Measurements from ENCODE around the gene ZBTB21.

The ZBTB21 gene

DNA sequence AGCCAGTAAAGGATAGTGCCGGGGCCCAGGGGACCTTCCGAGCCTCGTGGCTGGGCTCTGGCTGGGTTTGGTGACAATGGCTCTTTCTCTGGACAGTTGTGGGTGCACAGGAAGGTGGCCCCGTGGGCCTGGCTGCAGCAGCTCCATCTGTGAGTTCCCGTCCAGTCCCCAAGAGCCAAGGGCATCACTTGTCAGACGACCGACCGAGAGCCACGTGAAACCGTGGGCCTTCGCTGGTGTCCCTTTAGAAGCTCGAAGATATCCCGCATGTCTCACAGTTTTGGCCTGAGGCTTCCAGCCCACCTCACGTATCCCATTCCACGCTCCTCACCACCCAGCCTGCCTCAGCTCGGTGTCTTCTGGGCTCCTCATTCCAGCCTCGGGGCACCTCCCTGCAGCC, 33.8 kb upstream of the ZBTB21 start:
- no peak for TF ChIP-seq OSR1 (CRISPR knock-in tag; IDR thresholded peaks at IDR 0.05)
- no peak for ATAC-seq

DNA sequence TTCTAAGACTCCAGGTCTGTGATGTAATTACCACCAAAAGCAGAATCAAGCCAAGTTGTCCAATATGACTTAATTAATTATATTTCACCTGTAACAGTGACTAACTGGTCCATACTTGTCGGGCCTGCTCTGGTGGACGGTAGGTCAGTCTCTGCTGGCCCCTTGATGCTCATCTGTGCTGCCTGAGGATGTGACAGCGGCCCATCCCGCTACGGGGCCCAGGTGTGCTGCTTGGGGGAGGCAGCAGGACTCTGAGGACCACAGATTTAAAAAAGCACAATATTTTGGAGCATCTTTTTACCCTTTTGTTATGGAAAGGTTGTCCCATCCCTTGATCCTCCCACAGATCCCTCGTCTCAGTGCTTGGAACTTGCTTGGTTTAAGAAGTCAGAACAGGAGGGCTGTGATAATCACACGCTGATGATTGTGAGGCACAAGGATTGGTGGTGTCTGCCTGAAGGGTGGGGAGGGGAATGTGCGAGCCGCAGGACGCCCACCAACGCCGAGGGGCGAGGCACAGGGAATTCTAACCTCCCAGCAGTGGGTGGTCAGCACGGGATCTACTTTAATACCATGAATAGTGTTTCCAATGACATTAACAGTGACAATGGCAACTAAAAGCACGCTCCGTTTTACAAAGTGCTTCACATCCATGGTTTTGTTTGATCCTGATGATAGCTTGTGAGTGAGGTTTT, 33.2 kb upstream of the ZBTB21 start:
- TF ChIP-seq ZFP30 (CRISPR knock-in tag; IDR thresholded peaks at IDR 0.05) (no peak), BACH2 (CRISPR knock-in tag; IDR thresholded peaks at IDR 0.05; ENCODE audit: borderline replicate concordance) (no peak), ZNF8 (CRISPR knock-in tag; IDR thresholded peaks at IDR 0.05) (no peak), PATZ1 (CRISPR knock-in tag; IDR thresholded peaks at IDR 0.05; ENCODE audit: borderline replicate concordance) (no peak), RARB (CRISPR knock-in tag; IDR thresholded peaks at IDR 0.05) (no peak), GLIS3 (CRISPR knock-in tag; IDR thresholded peaks at IDR 0.05) (no peak), ESRRG (CRISPR knock-in tag; IDR thresholded peaks at IDR 0.05) (no peak), ZFP3 (CRISPR knock-in tag; IDR thresholded peaks at IDR 0.05) (no peak), ARNTL (CRISPR knock-in tag; IDR thresholded peaks at IDR 0.05; ENCODE audit: borderline replicate concordance, low read depth) (no peak), SNAI2 (CRISPR knock-in tag; IDR thresholded peaks at IDR 0.05) (no peak), TCF4 (CRISPR knock-in tag; IDR thresholded peaks at IDR 0.05; ENCODE audit: borderline replicate concordance) (no peak), ZC3H10 (CRISPR knock-in tag; IDR thresholded peaks at IDR 0.05) (no peak), TOX (CRISPR knock-in tag; IDR thresholded peaks at IDR 0.05; ENCODE audit: borderline replicate concordance) (no peak), PPARA (CRISPR knock-in tag; IDR thresholded peaks at IDR 0.05; ENCODE audit: borderline replicate concordance) (no peak), OSR1 (CRISPR knock-in tag; IDR thresholded peaks at IDR 0.05) (no peak), TSHZ2 (CRISPR knock-in tag; IDR thresholded peaks at IDR 0.05) (no peak), ZNF70 (CRISPR knock-in tag; IDR thresholded peaks at IDR 0.05) (no peak), ZNF565 (CRISPR knock-in tag; conservative IDR thresholded peaks at IDR 0.05; ENCODE audit: low read depth) (no peak), CSRNP3 (CRISPR knock-in tag; IDR thresholded peaks at IDR 0.05) (no peak)
- no peak for ATAC-seq

DNA sequence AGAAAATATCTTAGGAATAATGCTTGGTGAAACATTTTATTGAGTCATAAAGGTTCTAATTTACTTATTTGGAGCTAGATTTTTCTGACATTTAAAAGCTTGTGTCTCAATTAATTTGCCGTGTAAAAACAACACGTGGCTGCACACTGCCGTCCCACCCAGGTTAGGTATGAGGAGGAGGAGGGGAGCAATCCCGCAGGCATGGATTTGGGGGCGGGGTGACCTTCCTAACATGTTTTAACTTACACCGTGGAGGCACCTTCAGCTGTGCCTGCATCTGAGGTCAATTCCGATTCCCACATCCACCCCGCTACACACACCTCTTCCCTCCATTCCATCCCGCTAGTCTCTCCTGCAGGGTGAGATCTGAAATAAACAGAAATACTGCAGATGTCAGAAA, 32.5 kb upstream of the ZBTB21 start:
- no peak for ATAC-seq
- TF ChIP-seq ZNF8 (CRISPR knock-in tag; IDR thresholded peaks at IDR 0.05) (no peak), ZC3H10 (CRISPR knock-in tag; IDR thresholded peaks at IDR 0.05) (no peak), ZNF565 (CRISPR knock-in tag; conservative IDR thresholded peaks at IDR 0.05; ENCODE audit: low read depth) (no peak), OSR1 (CRISPR knock-in tag; IDR thresholded peaks at IDR 0.05) (no peak), TCF4 (CRISPR knock-in tag; IDR thresholded peaks at IDR 0.05; ENCODE audit: borderline replicate concordance) (no peak), PPARA (CRISPR knock-in tag; IDR thresholded peaks at IDR 0.05; ENCODE audit: borderline replicate concordance) (no peak), CREB5 (CRISPR knock-in tag; IDR thresholded peaks at IDR 0.05; ENCODE audit: low read depth) (no peak)

GRCh38 chr21:42041711-42042110, 31.6 kb upstream of the ZBTB21 start:
- TF ChIP-seq PPARA (CRISPR knock-in tag; IDR thresholded peaks at IDR 0.05; ENCODE audit: borderline replicate concordance) (no peak), GLIS3 (CRISPR knock-in tag; IDR thresholded peaks at IDR 0.05) (no peak), CSDC2 (CRISPR knock-in tag; IDR thresholded peaks at IDR 0.05) (no peak), ZNF565 (CRISPR knock-in tag; conservative IDR thresholded peaks at IDR 0.05; ENCODE audit: low read depth) (no peak), PATZ1 (CRISPR knock-in tag; IDR thresholded peaks at IDR 0.05; ENCODE audit: borderline replicate concordance) (no peak), ZFP30 (CRISPR knock-in tag; IDR thresholded peaks at IDR 0.05) (no peak), ZC3H10 (CRISPR knock-in tag; IDR thresholded peaks at IDR 0.05) (no peak), ESRRG (CRISPR knock-in tag; IDR thresholded peaks at IDR 0.05) (no peak), POU6F1 (CRISPR knock-in tag; IDR thresholded peaks at IDR 0.05; ENCODE audit: borderline replicate concordance, low read depth) (no peak)
- ATAC-seq = no peak
